ENCODE results near the gene CHODL. TPM values are rescaled to one million over a fixed set of nuclear protein-coding genes. Genes with fewer than 3 reads are reported as not detected.

Gene CHODL
- total and polyA plus RNA-seq, 2 donors (not counting 3 experiments of a cell fraction or from before 2014, with no cell fraction given) = not detected

GRCh38 chr21:18235545-18235944 is 9.1 kb upstream of the CHODL start:
- H4K20me1 ChIP-seq (replicated peaks; ENCODE audit: control insufficient read depth, extremely low read depth, insufficient read depth, low read length) = no peaks in the 10 kb centered on the region
- no peaks in the 10 kb centered on the region for H3K9me3 ChIP-seq (replicated peaks; ENCODE audit: control insufficient read depth, insufficient read depth, low read length)
- no peaks in the 10 kb centered on the region for H3K9me1 ChIP-seq (replicated peaks; ENCODE audit: control insufficient read depth, extremely low read depth, insufficient read depth, low read length)
- no peaks in the 10 kb centered on the region for H3K4me1 ChIP-seq (ENCODE audit: control insufficient read depth, extremely low read depth, insufficient read depth, low read length)
- FAIRE-seq (no peak), DNase-seq (ENCODE audit: low read depth, low spot score) (no peak)
- dilution Hi-C loops (cut with MboI; ENCODE audit: extremely low pct_ligation_motif_present, low sequenced_read_pairs) = no loop called here
- CTCF ChIA-PET = no interaction called here
- no peak overlapping the region for H3K9ac ChIP-seq (replicated peaks; ENCODE audit: extremely low read depth, insufficient read depth, low read length)
- H3K4me3 ChIP-seq (replicated peaks in 1 of 3; ENCODE audit: insufficient read depth in 1 of 3, low read depth in 1 of 3, low read length in 3 of 3) = no peak overlapping the region
- intact Hi-C loops (cut with micrococcal nuclease) = no loop called here
- BruUV-seq (replicated peaks) = no TSS peak
- TF ChIP-seq POLR2AphosphoS5 (IDR thresholded peaks at IDR 0.05; ENCODE audit: insufficient read depth, low read depth, low read length) = no peak
- no peak for TF ChIP-seq JUN (IDR thresholded peaks at IDR 0.05; ENCODE audit: borderline replicate concordance, insufficient read depth, insufficient read length, low read depth)
- TF ChIP-seq MAX (IDR thresholded peaks at IDR 0.05; ENCODE audit: insufficient read depth, insufficient read length) = no peak
- no peak for TF ChIP-seq GATA2 (IDR thresholded peaks at IDR 0.05; ENCODE audit: insufficient read depth, insufficient read length, low read depth, low read length)
- no peak for TF ChIP-seq MYC (IDR thresholded peaks at IDR 0.05; ENCODE audit: low read depth, low read length)
- no peak for TF ChIP-seq CTCF (IDR thresholded peaks at IDR 0.05; ENCODE audit: extremely low read depth in 1 of 2, insufficient read depth in 1 of 2, low read depth in 1 of 2, low read length in 2 of 2)
- no peak for TF ChIP-seq EZH2 (IDR thresholded peaks at IDR 0.05; ENCODE audit: borderline replicate concordance, low read depth, low read length, severe bottlenecking)
- TF ChIP-seq FOS (IDR thresholded peaks at IDR 0.05; ENCODE audit: borderline replicate concordance, insufficient read depth, low read length) = no peak
- no peak for TF ChIP-seq POLR2A (IDR thresholded peaks at IDR 0.05; ENCODE audit: low read depth, low read length)
- H3K4me2 ChIP-seq (ENCODE audit: insufficient read depth, low read length) = no peak overlapping the region
- H3K27ac ChIP-seq (ENCODE audit: insufficient read depth, low read depth, low read length) = no peak overlapping the region
- no peak overlapping the region for H2AFZ ChIP-seq (ENCODE audit: low read depth, low read length)
- H3K27me3 ChIP-seq (ENCODE audit: control insufficient read depth in 2 of 2, insufficient read depth in 2 of 2, low read length in 2 of 2) = peaks cover 0 to 4% of the 10 kb centered on the region in 2 experiments
- POLR2A ChIA-PET = no interaction called here
- H3K79me2 ChIP-seq (ENCODE audit: control insufficient read depth, insufficient read depth, low read length) = no peaks in the 10 kb centered on the region
- no peaks in the 10 kb centered on the region for H3K36me3 ChIP-seq (ENCODE audit: control insufficient read depth in 2 of 2, extremely low read depth in 1 of 2, insufficient read depth in 2 of 2, low read length in 2 of 2)
